GM12878 (cell line): Measurements from ENCODE around the gene KRTAP15-1.

Experiments used
- CREM ChIP-seq: IDR thresholded peaks from 2 replicates; pipeline ENCODE4 v1.6.1; 2014; ENCODE audit warnings: antibody characterized with exemption, low read depth
- CTCF ChIP-seq, 3 experiments: IDR thresholded peaks in 2 of 3; conservative IDR thresholded peaks in 1 of 3; 2 replicates each; pipeline ENCODE4 v1.5.1; 2011; ENCODE audit warnings: low read depth in 3 of 3, low read length in 3 of 3, mild to moderate bottlenecking in 3 of 3, control low read depth in 2 of 3, moderate library complexity in 2 of 3, inconsistent platforms in 1 of 3, mixed read lengths in 1 of 3; ENCODE audit not compliant: control insufficient read depth in 2 of 3, insufficient read depth in 1 of 3; ENCODE audit errors: extremely low read depth in 1 of 3
- EZH2 ChIP-seq: IDR thresholded peaks from 2 replicates; pipeline ENCODE4 v1.6.1; 2012; ENCODE audit warnings: low read depth, mild to moderate bottlenecking, control low read depth, inconsistent platforms, low read length, borderline replicate concordance; ENCODE audit not compliant: control insufficient read depth
- POLR2A ChIP-seq: IDR thresholded peaks from 2 replicates; pipeline ENCODE4 v1.6.1; 2011; ENCODE audit warnings: low read depth, mild to moderate bottlenecking, low read length
- RAD21 ChIP-seq: IDR thresholded peaks from 2 replicates; pipeline ENCODE4 v1.6.1; 2011; ENCODE audit warnings: mild to moderate bottlenecking, low read depth, low read length, moderate library complexity; ENCODE audit not compliant: insufficient read depth
- RAD51 ChIP-seq: fragments of 450-650 bp; IDR thresholded peaks from 2 replicates; pipeline ENCODE4 v1.6.1; 2016; ENCODE audit warnings: moderate library complexity, mild to moderate bottlenecking, inconsistent platforms
- ZBED1 ChIP-seq: IDR thresholded peaks from 2 replicates; pipeline ENCODE4 v1.6.1; 2016; ENCODE audit warnings: borderline replicate concordance
- ZBTB11 ChIP-seq: fragments of 450-650 bp; formaldehyde crosslinking; IDR thresholded peaks from 2 replicates; pipeline ENCODE4 v1.5.0; 2022; ENCODE audit warnings: mild to moderate bottlenecking, missing genetic modification characterization

DNA sequence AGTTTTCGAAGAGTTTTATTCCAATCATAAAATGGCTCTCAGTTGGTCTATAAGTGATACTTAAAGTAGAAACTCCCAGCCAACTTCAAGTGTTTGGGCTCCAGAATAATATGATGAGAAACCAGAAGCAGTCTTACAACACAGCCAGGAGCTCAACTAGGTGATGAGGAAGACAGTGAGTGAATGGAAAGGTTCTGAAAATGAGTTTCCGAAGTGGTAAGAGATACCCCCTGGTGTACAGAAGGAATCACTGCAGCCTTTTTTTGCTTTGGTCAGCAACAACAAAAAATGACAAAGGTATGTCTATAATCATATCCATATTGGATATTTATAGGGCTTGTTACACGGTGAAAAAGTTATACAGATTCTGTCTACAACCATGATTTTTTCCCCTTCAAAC is 23.6 kb downstream of the KRTAP15-1 start:
- TF ChIP-seq RAD51, result no peak
- TF ChIP-seq CTCF (IDR thresholded peaks at IDR 0.05 in 2 of 3, conservative IDR thresholded peaks at IDR 0.05 in 1 of 3; ENCODE audit: control insufficient read depth in 2 of 3, extremely low read depth in 1 of 3, insufficient read depth in 1 of 3, low read depth in 3 of 3, low read length in 3 of 3), result peak; percentile 29 to 39 (median 37); a peak in 3 of 6 replicates
- TF ChIP-seq POLR2A, result no peak
- no peak for TF ChIP-seq EZH2
- no peak for TF ChIP-seq ZBTB11
- TF ChIP-seq CREM, result no peak
- no peak for TF ChIP-seq ZBED1
- no peak for TF ChIP-seq RAD21
